ENCODE data around the gene KRT9. TPM values are rescaled to one million over a fixed set of nuclear protein-coding genes. Genes with fewer than 3 reads are reported as not detected.
"Not testable (repeated sequence)": the region's sequence is repeated elsewhere in the genome, so short reads cannot be mapped to it uniquely, and the experiment has no call there.

KRT9 gene, protein sequence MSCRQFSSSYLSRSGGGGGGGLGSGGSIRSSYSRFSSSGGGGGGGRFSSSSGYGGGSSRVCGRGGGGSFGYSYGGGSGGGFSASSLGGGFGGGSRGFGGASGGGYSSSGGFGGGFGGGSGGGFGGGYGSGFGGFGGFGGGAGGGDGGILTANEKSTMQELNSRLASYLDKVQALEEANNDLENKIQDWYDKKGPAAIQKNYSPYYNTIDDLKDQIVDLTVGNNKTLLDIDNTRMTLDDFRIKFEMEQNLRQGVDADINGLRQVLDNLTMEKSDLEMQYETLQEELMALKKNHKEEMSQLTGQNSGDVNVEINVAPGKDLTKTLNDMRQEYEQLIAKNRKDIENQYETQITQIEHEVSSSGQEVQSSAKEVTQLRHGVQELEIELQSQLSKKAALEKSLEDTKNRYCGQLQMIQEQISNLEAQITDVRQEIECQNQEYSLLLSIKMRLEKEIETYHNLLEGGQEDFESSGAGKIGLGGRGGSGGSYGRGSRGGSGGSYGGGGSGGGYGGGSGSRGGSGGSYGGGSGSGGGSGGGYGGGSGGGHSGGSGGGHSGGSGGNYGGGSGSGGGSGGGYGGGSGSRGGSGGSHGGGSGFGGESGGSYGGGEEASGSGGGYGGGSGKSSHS
- total RNA-seq = 0.79 TPM

DNA sequence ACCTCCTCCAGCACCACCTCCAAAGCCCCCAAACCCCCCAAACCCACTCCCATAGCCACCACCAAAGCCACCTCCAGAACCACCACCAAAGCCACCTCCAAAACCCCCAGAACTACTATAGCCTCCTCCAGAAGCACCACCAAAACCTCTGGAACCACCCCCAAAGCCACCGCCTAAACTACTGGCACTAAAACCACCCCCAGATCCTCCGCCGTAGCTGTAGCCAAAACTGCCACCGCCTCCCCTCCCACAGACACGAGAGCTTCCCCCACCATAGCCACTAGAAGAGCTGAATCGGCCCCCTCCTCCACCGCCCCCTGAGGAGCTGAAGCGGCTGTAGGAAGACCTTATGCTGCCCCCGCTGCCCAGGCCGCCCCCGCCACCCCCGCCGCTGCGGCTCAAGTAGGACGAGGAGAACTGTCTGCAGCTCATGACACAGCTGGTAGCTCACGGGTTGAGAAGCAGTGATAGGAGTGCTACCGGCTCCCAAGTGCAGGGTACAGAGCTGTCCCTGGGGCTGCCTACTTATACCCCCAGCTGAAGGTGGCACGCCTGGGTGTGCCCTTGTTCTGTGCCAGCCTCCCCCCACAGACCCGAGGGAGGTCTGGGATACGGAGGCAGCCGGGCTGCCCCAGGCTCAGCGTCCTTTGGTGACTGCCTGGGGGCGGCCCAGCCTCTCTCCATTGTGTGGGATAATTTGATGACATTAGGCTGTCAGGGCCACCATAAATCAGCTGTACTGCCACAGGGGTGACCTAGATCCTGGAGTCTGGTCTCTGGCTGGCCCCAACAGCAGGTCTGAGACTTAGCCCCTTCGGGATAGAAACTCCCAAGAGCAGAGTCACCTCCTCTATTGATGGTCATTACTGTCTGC lies at the start of gene KRT9:
Gene KRT9, minus strand, starts transcription at position 499 of the 874 bp plus-strand sequence. Its CDS starts 67 bp downstream, at position 432.
- no peak for DNase-seq

DNA sequence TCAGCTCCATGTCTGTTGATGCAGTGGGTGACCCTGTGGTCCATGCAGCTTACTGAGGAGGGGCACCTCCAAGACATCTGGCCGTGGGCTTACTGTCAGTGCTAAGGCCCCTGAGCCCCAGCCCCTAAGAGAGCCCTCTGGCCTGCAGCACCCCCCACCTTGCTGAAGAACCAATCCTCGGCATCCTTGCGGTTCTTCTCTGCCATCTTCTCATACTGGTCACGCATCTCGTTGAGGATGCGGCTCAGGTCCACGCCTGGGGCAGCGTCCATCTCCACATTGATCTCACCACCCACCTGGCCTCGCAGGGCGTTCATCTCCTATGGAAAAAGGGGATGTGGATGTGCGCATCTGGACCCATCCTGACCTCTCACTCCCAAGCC lies 49.6 kb upstream of the KRT9 start:
- not testable (repeated sequence) for DNase-seq

DNA sequence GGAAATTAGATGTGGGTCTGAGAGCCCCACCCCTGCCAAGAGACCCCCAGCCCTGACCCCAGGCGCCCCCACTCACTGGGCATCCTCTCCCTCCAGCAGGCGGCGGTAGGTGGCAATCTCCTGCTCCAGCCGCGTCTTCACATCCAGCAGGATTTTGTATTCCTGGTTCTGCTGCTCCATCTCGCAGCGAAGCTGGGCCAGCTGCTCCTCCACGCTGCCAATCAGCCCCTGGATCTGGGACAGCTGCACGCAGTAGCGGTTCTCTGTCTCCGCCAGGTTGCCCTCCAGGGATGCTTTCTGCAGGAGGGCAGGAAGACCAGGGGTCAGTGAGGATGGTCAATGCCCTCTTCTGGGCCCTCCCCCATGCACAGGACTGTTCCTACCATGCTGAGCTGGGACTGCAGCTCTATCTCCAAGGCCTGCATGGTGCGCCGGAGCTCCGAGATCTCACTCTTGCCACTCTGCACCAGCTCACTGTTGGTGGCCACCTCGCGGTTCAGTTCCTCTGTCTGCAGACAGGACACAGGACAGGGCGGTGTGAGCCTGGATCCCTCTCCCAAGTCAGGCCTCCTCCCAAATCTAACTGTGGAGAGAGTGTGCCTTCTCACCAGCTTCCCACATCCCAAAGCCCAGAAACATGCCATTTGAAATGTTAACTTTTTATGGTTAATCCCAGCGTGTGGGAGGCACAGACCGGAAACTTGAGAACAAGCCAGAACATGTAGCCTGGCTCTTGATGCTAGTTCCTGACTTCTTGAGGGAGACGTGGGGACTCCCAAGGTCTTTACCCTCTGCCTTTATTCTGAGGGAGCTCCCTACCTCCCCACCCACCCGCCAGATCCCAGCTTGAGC lies 49.0 kb upstream of the KRT9 start:
- no peak for DNase-seq

DNA sequence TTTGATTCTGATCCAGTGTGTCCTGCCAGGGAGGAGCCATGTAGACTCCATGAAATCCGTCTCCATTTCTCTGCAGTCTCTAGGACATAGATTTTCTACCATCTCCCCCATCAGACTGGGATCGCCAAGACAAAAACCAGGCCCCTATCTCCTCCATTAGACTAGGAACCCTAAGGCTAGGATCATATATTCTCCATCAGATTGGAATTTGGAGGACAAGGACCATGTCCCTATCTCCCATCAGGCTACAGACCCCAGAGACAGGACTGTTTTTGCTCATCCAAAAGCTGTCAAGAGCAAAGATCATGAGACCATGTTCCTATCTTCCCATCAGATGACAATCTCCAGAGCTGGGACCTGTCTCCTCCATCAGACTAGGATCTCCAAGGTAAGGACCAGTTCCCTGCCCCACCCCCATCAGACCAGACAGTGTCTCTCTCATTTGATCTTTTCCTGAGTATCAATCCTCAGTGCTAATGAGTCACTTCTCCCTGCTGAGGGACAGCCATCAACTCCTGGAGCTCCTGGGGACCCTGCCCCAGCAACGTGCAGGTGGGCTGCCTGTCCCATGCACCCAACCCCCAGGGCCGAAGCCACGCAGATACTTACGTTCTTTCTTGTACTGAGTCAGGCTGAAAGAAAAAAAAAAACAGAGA lies 48.2 kb upstream of the KRT9 start:
- not testable (repeated sequence) for DNase-seq

DNA sequence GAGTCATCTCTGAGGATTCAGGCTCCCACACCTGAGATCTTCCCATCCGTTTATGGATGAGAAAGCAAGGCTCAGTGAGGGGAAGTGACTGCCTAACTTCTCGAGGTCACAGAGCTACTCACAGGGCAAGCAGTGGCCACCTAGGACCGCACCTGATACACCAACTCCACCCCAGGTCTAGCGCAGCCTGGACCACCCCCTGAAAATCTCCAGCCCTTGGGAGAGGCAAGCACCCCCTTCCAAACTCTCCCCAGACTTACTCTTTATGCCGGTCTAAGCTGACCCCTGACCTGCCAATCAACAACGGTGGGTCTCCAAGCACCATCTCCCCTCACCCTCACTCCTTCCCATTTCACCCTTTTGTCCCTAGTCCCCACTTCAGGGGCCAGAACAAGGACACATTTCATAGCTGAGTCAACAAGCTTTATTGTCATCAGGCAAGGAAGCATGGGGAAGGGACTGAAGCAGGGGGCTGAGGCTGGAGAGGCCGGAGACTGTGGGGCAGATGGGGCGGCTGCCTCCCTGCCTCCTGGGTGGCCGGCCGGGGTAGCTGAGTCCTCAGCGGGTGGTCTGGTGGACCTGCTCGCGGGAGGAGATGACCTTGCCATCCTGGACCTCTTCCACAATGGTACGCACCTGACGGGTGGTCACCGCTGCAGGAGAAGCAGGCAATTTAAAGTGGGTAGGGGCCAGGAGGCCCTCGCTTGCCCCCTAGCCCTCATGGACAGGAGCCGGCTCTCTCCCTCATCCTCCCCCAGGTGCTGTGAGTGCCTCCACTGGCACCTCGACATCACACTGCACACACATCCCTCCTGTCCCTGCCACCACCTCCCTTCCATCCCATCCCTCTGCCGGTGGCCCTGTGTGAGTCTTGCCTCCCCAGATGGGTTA lies 47.4 kb upstream of the KRT9 start:
- no peak for DNase-seq

DNA sequence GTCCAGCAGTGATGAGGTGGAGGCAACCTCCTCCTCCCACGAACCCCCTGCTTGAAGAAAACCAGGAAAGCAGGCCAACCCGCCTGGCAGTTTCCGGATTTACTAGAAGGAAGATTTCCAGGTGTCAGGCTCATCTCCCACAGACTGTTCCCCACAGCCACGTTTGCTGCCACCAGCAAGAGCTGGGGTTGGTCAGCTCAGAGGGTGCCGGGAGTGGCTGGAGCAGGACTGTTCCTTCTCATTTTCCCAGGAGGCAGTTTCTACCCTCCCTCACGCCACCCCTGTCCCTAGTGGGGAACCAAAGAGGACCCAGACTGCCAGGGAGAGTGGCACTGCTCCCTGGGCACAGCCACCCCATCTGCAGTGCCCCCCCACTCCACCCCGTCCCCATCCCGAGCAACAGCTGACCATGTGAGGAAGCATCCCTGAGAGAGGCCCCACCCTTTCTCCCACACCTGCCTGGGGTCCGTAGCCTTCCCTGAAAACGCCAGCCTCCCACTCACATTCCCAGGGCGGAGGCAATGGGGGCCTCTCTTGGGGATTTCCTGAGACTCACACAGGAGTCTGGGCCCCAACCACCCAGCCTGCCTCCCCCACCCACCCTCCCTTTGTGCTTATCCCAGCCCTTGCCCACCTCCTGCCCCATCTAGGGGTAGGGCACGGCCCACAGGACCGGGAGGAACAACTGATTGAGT lies 46.6 kb upstream of the KRT9 start:
- no peak for DNase-seq

DNA sequence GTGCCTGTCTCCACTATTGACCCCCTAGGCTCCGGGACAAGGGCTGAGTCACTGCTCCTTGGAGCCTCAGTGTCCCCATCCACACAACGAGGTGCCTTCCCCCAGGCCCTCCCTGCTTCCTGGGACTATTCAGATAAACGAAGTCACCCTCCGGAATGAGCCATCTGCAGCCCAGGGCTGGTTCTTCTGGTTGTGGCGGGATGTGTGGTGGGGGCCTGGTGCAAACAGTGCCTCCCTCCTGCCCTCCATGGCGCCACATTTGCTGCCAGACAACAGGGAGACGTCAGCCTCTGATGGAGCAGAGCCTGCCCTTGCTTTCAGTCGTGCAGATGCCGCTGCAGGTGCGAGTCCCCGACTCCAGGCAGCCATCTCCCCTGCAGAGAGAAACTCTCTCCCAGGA lies 45.8 kb upstream of the KRT9 start:
- no peak for DNase-seq

DNA sequence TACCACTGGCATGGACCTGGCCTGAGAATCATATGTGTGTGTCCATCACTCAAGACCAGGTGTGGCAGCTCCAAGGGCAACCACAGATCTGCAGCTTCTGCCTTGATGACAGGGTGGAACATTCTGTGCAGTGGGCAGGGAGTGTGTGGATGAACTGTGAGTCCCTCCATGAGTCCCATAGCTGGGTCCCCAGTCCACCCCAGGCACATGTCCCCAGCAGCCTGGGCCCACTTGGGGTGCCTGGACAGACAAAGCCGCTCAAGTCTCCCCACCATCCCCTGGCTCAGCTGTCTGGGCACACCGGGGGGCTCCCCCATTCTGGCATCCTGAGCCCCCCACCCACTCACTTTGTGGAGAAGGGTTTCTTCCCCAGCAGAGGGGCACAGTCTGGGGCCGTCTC lies 45.3 kb upstream of the KRT9 start:
- no peak for DNase-seq

DNA sequence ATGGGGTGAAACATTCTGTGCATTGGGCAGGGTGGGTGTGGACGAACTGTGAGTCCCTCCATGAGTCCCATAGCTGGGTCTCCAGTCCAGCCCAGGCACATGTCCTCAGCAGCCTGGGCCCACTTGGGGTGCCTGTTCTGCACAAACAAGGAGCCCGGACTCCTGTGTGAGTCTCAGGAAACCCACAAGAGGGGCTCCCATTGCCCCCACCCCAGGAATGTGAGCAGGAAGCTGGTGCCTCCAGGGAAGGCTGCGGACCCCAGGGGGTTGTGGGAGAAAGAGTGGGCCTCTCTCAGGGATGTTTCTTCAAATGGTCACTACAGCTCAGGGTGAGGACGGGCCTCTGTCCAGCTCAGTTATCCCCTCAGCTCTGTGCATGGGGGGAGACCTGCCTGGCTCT lies 44.6 kb upstream of the KRT9 start:
- DNase-seq = not testable (repeated sequence)

DNA sequence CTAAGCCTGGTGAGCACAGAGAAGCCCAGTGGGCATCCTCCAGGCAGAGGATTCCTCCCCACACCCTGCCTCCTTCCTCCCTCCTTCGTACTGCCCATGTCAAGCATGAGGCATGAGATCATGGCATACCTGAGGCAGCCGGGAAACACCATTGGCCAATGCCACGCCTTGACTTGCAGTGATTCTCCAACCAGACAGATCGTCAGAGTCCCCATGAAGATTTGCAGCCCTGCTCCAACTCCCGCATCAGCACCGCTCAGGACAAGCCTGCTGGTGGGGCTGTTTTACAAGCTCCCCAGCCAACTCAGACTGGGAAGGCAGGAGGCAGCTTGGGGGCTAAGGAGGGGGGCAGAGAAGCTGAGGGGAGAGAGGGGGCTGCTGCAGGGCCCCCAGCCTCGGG lies 43.6 kb upstream of the KRT9 start:
- no peak for DNase-seq

DNA sequence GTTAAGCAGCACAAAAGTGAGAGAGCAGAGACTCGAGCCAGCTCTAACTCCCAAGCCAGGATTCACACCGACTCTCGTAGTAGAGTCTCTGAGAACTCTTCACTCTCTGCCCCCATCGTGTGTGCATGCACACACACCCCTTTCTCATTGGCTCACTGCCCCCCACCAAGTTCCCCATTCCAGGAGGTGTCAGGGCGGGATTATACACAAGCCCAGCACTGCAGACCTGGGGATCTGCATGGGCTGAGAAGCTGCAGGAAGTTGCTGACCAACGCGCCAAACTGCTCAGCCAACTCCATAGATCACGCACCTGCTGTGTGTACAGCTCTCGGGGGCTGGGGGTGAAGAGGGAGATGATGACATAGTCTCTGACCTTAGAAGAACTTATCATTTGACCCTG lies 42.9 kb upstream of the KRT9 start:
- DNase-seq = not testable (repeated sequence)

DNA sequence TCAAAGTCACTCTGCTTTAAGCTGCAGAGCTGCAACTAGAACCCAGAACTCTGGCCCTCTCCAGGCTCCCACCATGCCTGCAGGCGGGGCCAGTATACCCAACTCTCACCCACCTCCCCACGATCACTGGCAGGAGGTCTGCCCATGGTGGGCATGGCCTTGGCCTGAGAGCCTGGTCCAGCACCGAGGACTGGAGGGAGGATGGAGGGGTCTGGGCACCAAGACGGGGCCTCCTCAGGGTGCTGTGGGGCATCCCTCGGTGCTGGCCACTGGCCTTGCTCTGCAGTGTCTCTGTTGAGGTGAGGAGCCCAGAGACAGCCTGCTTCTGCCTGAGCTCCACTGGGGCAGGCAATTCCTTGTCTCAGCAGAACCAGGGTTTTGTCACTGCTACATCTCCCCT lies 42.2 kb upstream of the KRT9 start:
- DNase-seq = no peak

DNA sequence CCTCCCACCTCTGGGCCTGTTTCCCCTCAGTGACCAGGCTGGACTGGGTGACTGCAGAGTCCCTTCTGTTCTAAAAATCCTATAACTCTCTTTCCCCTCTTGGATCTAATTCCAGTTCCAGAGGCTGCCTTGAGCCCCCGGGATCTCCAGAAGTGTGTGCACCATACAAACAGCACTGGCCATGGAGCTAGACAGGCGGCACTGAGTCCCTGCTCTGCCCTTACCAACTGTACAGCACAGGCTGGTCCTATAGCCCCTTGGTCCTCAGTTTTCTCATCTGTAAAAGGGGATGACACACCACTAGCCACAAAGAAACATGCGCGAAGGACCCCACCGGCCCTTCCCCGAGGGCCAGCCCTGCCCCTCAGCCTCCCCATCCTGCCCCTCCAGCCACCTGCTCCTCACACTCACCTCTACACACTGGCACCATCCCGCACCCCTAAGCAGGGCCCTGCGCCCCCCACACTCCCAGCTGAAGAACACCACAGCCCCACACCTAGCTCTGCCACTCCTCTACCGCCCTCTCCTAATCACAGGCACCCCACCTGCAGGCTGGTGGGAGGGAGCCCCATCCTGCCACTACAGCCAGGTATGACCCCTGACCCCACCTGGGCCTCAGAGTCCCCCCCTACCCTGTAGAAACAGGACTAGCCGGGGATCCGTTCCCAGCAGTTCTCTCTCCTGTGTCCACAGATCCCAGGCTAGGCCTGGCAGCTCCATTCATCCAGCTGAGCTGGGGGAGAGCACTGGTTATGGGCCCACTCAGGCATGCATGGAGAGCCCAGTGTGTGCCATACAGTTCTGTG lies 41.6 kb upstream of the KRT9 start:
- DNase-seq = no peak

DNA sequence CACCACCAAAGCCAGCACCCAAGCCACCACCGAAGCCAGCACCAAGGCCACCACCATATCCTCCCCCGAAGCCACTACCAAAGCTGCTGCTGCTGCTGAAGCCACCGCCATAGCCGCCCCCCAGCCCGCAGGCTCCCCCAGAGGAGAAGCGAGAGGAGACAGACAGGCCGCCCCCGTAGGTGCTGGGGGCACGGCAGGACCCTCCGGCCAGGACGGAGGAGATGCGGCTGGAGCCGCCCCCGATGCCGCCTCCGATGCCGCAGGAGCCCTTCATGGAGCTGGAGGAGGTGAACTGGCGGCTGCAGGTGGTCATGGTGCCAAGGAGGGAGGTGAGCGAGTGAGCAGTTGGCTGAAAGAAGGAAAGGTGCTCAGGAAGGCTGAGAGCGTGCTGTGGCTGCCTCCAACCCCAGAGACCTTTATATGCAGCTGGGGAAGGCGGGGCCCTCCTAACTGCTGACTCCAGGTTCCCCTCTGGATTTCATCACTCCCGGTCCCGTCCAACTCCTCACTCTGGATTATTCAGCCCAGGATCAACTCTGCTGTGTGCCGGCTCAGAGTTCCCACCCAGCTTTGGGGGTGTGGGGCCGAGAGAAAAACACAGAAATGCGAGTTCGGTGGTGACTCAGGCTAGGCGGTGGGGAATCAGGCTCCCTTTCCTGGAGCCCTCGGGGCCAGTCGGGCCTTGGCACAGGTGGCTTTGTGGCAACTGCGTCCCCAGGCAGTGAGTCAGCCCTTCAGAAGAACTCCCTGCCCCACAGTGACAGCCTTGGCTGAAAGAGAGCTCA lies 40.7 kb upstream of the KRT9 start, which contains the start of gene KRT16:
Gene KRT16, minus strand, starts transcription at position 392 of the 785 bp plus-strand sequence. Its CDS starts 79 bp downstream, at position 313.
- not testable (repeated sequence) for DNase-seq

DNA sequence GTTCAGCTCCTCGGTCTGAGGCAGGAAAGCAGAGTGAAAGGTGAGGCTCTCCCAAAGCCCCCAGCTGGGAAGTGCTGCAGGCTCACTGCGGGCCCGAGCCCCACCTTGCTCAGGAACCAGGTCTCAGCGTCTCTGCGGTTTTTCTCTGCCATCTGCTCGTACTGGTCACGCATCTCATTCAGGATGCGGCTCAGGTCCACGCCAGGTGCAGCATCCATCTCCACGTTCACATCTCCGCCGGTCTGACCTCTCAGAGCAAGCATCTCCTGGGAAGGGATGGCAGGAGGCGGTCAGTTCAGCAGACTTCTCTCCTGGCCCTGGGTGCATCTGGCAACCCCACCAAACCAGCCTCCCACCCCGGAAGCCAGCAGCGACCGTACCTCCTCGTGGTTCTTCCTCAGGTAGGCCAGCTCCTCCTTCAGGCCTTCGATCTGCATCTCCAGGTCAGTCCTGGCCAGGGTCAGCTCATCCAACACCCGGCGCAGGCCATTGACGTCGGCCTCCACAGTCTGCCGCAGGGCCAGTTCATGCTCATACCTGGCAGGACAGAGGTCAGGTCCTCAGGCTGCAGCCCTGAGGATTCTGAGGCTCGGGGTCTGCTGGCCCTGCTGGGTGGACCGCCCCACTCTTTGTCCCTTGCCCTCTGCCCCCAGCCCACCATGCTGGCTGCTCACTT lies 39.2 kb upstream of the KRT9 start:
- DNase-seq = no peak

DNA sequence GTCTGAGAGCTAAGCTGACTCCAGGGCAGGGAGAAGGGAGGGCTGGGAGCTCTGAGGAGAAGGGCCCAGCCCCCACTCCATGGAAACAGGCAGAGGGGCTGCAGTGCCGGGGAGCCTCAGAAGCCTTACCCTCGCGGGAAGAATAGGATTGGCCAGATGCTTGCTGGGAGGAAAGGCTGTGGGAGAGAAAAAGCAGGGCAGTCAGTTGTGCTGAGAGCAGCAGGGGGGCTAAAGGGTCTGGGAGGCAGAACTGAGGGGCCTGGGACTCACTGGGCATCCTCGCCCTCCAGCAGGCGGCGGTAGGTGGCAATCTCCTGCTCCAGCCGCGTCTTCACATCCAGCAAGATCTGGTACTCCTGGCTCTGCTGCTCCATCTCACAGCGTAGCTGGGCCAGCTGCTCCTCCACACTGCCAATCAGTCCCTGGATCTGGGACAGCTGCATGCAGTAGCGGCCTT lies 38.2 kb upstream of the KRT9 start:
- DNase-seq = not testable (repeated sequence)

DNA sequence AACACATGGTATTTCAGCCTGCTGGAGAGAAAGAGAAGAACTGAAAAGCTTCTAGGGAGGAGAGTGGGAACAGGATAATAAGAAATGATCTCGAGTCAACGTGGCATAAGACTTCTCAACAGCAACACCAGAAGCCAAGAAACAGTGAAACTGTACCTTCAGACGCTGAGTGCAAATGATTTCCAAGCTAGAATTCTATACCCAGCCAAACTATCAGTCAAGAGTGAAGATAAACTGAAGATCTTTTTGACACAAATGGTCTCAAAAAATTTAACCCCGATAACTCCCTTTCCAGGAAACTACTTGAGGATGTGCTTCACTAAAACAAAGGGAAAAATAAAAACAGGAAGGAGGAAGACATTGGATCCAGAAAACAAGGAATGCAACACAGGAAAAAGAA lies 35.1 kb upstream of the KRT9 start:
- DNase-seq = not testable (repeated sequence)

All from skin of body (tissue), 2 donors.